Measurements from ENCODE around the gene ZNF813. TPM values are rescaled to one million over a fixed set of nuclear protein-coding genes. Genes with fewer than 3 reads are reported as not detected.
"Not testable (repeated sequence)": the region's sequence is repeated elsewhere in the genome, so short reads cannot be mapped to it uniquely, and the experiment has no call there.

Gene ZNF813
- total RNA-seq: 4.3 and 5.2 TPM in 2 replicates

DNA sequence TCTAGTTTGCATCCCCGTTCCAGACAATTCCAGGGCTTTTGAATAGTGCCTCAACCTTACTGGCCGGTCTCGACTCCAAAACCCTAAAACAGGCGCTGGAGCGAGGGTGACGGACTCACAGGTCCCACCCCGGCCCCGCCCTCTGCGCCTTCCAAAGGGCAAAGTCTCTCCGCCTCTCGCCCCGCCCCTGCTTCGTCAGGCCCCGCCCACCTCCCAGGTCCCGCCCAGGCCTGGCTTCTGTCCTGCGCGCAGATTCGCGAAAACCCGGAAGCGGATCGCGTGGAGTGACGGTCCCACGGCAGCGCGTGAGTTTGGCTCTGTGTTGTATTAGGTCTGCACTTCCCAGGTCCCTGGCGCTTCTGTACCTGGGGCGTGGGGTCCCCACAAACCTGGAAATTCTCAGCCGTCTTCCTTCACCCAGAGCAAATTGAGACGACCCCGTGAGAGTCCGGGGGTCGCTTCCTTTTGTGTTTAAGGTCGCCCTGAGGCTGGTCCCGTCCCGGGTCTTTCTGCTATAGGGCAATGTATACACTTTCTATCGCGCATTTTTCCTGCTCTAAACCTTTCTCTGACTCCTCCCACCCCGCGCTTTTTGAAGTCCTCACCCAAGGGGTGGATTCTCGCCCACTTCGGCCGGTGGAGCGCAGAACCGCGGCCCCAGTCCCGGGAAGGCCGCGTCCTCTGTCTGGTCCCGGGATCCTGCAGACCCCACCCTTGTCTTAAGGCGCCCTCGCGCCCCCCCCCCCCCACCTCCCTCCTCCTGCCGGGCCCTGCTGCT, at the start of gene ZNF813:
ZNF813 (plus strand) TSS at position 249 of the 778 bp plus-strand sequence. CDS start 16,090 bp downstream, outside the sequence.
- H3K27me3 Mint-ChIP-seq: peaks cover 2% of the 10 kb centered on the region
- peak within 1 kb of the TSS; percentile 92 for H3K4me3 Mint-ChIP-seq
- DNase-seq: peak; percentile 98
- intact Hi-C loops (cut with micrococcal nuclease): loop anchor here (1.0 to 2.0 kb wide), 2 partner anchors 37 to 272 kb away; partner anchors contain the start of gene ZNF761
- peaks cover 17% of the 10 kb centered on the region for H3K9me3 Mint-ChIP-seq
- H3K4me1 Mint-ChIP-seq: peaks cover 16% of the 10 kb centered on the region
- H3K27ac Mint-ChIP-seq: peak within 1 kb of the TSS; percentile 87
- H3K36me3 Mint-ChIP-seq (ENCODE audit: low read depth): peaks cover 35% of the 10 kb centered on the region

DNA sequence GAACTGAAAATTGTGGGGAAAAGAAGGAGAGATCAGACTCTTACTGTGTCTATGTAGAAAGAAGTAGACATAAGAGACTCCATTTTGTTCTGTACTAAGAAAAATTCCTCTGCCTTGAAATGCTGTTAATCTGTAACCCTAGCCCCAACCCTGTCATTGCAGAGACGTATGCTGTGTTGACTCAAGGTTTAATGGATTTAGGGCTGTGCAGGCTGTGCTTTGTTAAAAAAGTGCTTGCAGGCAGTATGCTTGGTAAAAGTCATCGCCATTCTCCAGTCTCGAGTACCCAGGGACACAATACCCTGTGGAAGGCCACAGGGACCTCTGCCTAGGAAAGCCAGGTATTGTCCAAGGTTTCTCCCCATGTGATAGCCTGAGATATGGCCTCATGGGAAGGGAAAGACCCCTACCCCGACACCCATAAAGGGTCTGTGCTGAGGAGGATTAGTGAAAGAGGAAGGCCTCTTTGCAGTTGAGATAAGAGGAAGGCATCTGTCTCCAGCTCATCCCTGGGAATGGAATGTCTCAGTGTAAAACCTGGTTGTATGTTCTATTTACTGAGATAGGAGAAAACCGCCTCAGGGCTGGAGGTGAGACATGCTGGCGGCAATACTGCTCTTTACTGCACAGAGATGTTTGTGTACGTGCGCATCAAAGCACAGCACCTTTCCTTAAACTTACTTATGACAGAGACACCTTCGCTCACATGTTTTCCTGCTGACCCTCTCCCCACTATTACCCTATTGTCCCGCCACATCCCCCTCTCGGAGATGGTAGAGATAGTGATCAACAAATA, 46.8 kb upstream of the ZNF813 start:
- DNase-seq; H3K4me1 Mint-ChIP-seq; H3K9me3 Mint-ChIP-seq; H3K27me3 Mint-ChIP-seq; H3K36me3 Mint-ChIP-seq (ENCODE audit: low read depth); H3K27ac Mint-ChIP-seq; H3K4me3 Mint-ChIP-seq; intact Hi-C loops (cut with micrococcal nuclease): not testable (repeated sequence)

- no peak overlapping the region for H3K27ac Mint-ChIP-seq
- no peaks in the 10 kb centered on the region for H3K27me3 Mint-ChIP-seq
- no peak overlapping the region for H3K4me3 Mint-ChIP-seq
- intact Hi-C loops (cut with micrococcal nuclease): no loop called here
- H3K9me3 Mint-ChIP-seq: peaks cover 4% of the 10 kb centered on the region
- H3K4me1 Mint-ChIP-seq: peaks cover 3% of the 10 kb centered on the region
- DNase-seq: no peak
- H3K36me3 Mint-ChIP-seq (ENCODE audit: low read depth): no peaks in the 10 kb centered on the region
Observed at GRCh38 chr19:53422551-53422950, 45.0 kb upstream of the ZNF813 start.

DNA sequence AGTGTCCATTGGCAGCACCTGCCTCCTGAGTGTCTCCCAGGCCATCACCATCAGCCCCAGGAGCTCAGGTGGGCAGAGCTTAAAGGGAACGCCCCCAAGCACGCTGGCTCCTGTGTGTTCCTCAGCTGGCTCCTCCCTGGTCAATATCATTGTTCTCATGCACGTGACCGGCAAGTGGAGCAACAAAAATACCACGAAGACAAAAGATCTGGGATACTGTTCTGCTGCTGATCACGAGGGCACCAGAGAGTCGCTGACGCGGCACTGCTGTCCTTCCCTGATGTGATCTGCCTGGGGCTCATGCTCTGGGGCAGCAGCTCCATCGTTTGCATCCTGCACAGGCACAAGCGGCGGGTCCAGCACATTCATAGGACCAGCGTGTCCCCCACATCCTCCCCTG, 44.5 kb upstream of the ZNF813 start:
- H3K36me3 Mint-ChIP-seq (ENCODE audit: low read depth); H3K4me3 Mint-ChIP-seq; H3K4me1 Mint-ChIP-seq; H3K27ac Mint-ChIP-seq; H3K9me3 Mint-ChIP-seq; DNase-seq; intact Hi-C loops (cut with micrococcal nuclease); H3K27me3 Mint-ChIP-seq: not testable (repeated sequence)

- DNase-seq; H3K36me3 Mint-ChIP-seq (ENCODE audit: low read depth); H3K27me3 Mint-ChIP-seq; H3K9me3 Mint-ChIP-seq; H3K27ac Mint-ChIP-seq; H3K4me3 Mint-ChIP-seq; intact Hi-C loops (cut with micrococcal nuclease); H3K4me1 Mint-ChIP-seq: not testable (repeated sequence)
Observed at GRCh38 chr19:53423680-53424079, 43.9 kb upstream of the ZNF813 start.

- intact Hi-C loops (cut with micrococcal nuclease): loop anchor here (5.0 kb wide), 1 partner anchor 87 kb away; no protein-coding TSS in a partner anchor
- no peaks in the 10 kb centered on the region for H3K9me3 Mint-ChIP-seq
Observed at GRCh38 chr19:53424968-53425597, 42.5 kb upstream of the ZNF813 start.

DNA sequence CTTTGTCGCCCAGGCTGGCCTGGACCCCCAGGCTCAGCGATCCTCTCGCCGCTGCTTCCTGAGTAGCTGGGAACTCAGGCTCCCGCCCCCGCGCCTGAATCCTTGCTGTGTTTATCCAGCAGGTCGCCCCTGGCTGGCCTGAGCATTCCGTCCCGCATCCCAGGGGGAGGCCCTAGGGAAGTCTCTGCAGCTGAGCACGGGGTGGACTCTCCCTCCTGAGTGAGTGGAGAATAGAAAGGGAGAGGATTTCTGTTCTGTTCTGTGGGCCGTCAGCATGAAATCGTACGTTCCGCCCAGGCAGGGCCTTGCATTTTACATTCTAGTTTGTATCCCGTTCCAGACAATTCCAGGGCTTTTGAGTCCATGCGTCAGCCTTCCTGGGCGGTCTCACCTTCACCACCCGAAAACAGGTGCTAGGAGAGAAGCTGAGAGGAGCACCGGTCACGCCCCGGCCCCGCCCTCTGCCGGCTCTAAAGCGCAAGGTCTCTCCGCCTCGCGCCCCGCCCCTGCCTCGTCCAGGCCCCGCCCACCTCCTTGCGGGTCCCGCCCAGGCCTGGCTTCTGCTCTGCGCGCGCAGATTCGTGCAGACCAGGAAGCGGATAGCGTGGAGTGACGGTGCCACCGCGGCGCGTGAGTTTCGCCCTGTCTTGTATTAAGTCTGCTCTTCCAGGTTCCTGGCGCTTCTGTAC, 36.0 kb upstream of the ZNF813 start, which contains the start of gene ZNF761:
ZNF761 (plus strand) TSS at position 586 of the 689 bp plus-strand sequence. CDS start 15,285 bp downstream, outside the sequence.
- H3K27me3 Mint-ChIP-seq: no peaks in the 10 kb centered on the region
- intact Hi-C loops (cut with micrococcal nuclease): loop anchor here (1.0 to 10.0 kb wide), 7 partner anchors 35 to 469 kb away; partner anchors contain the start of genes ZNF665, ZNF765, ZNF813 and ZNF816
- H3K9me3 Mint-ChIP-seq: peaks cover 15% of the 10 kb centered on the region
- peaks cover 40% of the 10 kb centered on the region for H3K36me3 Mint-ChIP-seq (ENCODE audit: low read depth)
- H3K4me3 Mint-ChIP-seq: peak within 1 kb of the TSS; percentile 90
- peak; percentile 99 for DNase-seq
- H3K4me1 Mint-ChIP-seq: peaks cover 16% of the 10 kb centered on the region
- H3K27ac Mint-ChIP-seq: peak within 1 kb of the TSS; percentile 93

More at GRCh38 chr19:53424968-53425597, 42.5 kb upstream of the ZNF813 start:
- DNase-seq: peak; percentile 88
- Mint-ChIP-seq H3K27me3 (no peaks in the 10 kb centered on the region), H3K36me3 (ENCODE audit: low read depth) (no peaks in the 10 kb centered on the region), H3K4me3 (no peak overlapping the region), H3K4me1 (peaks cover 3% of the 10 kb centered on the region), H3K27ac (no peak overlapping the region)

GRCh38 chr19:53432088-53432661, 35.4 kb upstream of the ZNF813 start:
- peaks cover 15% of the 10 kb centered on the region for H3K9me3 Mint-ChIP-seq
- DNase-seq: no peak
- peaks cover 46% of the 10 kb centered on the region for H3K36me3 Mint-ChIP-seq (ENCODE audit: low read depth)
- peak overlapping the region; percentile 90 for H3K4me3 Mint-ChIP-seq
- peak overlapping the region; percentile 93 for H3K27ac Mint-ChIP-seq
- no peaks in the 10 kb centered on the region for H3K27me3 Mint-ChIP-seq
- intact Hi-C loops (cut with micrococcal nuclease): loop anchor here (1.0 to 10.0 kb wide), 3 partner anchors 37 to 237 kb away; partner anchors contain the start of genes ZNF665 and ZNF765
- peaks cover 16% of the 10 kb centered on the region for H3K4me1 Mint-ChIP-seq

DNA sequence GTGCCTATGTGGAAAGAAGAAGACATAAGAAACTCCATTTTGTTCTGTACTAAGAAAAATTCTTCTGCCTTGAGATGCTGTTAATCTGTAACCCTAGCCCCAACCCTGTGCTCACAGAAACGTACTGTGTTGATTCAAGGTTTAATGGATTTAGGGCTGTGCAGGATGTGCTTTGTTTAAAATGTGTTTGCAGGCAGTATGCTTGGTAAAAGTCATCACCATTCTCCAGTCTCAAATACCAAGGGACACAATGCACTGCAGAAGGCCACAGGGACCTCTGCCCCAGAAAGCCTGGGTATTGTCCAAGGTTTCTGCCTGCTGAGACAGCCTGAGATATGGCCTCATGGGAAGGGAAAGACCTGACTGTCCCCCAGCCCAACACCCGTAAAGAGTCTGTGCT, 23.7 kb upstream of the ZNF813 start:
- DNase-seq; H3K4me1 Mint-ChIP-seq; intact Hi-C loops (cut with micrococcal nuclease); H3K27me3 Mint-ChIP-seq; H3K4me3 Mint-ChIP-seq; H3K27ac Mint-ChIP-seq: not testable (repeated sequence)
- H3K36me3 Mint-ChIP-seq (ENCODE audit: low read depth): peaks cover 88% of the 10 kb centered on the region
- H3K9me3 Mint-ChIP-seq: peaks cover 28% of the 10 kb centered on the region

- DNase-seq; intact Hi-C loops (cut with micrococcal nuclease); H3K27ac Mint-ChIP-seq; H3K4me1 Mint-ChIP-seq; H3K4me3 Mint-ChIP-seq; H3K27me3 Mint-ChIP-seq: not testable (repeated sequence)
- Mint-ChIP-seq H3K9me3 (peaks cover 29% of the 10 kb centered on the region), H3K36me3 (ENCODE audit: low read depth) (peaks cover 90% of the 10 kb centered on the region)
Observed at GRCh38 chr19:53447196-53447595, 20.3 kb upstream of the ZNF813 start.

DNA sequence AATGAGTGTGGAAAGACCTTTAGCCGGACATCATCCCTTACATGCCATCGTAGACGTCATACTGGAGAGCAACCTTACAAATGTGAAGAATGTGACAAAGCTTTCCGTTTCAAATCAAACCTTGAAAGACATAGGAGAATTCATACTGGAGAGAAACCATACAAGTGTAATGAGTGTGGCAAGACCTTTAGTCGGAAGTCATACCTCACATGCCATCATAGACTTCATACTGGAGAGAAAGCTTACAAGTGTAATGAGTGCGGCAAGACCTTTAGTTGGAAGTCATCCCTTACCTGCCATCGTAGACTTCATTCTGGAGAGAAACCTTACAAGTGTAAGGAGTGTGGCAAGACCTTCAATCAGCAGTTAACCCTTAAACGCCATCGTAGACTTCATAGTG, 11.7 kb upstream of the ZNF813 start:
- peaks cover 74% of the 10 kb centered on the region for H3K36me3 Mint-ChIP-seq (ENCODE audit: low read depth)
- intact Hi-C loops (cut with micrococcal nuclease): no loop called here
- no peak for DNase-seq
- peaks cover 50% of the 10 kb centered on the region for H3K9me3 Mint-ChIP-seq
- H3K27ac Mint-ChIP-seq: no peak overlapping the region
- H3K27me3 Mint-ChIP-seq: no peaks in the 10 kb centered on the region
- no peaks in the 10 kb centered on the region for H3K4me1 Mint-ChIP-seq
- H3K4me3 Mint-ChIP-seq: no peak overlapping the region

- H3K27me3 Mint-ChIP-seq; intact Hi-C loops (cut with micrococcal nuclease); H3K27ac Mint-ChIP-seq; H3K4me3 Mint-ChIP-seq; DNase-seq; H3K4me1 Mint-ChIP-seq: not testable (repeated sequence)
- H3K9me3 Mint-ChIP-seq: peaks cover 53% of the 10 kb centered on the region
- peaks cover 35% of the 10 kb centered on the region for H3K36me3 Mint-ChIP-seq (ENCODE audit: low read depth)
Observed at GRCh38 chr19:53460131-53460721, 7.3 kb upstream of the ZNF813 start.

Measured in activated CD4-positive, alpha-beta T cell treated with anti-CD3 and anti-CD28 coated beads, Interleukin-2, amount 10 ng/mL, durations not matched to agents 24 days and 14 days (primary cell).